Measurements from ENCODE around the gene NEO1.
A peak's percentile ranks its signal among the peaks of the same experiment; 100 is the strongest.

NEO1 gene

DNA sequence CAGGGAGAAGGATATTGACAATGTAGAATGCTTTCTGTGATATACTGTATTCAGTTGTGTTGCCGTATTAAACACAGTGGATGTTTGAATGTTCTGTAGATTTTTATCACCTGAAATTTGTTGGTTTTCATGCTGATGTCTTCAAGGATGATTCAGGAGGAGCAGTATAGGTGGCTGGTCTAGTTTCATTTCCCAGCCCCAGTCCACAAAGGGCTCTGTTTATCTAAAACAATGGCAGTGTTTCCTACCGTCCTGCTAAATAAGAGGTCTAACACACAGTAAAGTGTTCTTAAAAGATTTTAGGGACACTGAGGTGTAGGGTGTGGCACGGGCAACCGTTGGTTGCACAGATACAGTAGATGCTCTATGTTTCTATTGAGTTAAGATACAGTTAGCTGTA, 26.0 kb downstream of the NEO1 start:
- TF ChIP-seq CTCF (IDR thresholded peaks at IDR 0.05; ENCODE audit: extremely low read depth, insufficient read depth, missing control alignments), result no peak
- in situ Hi-C loops (cut with MboI; ENCODE audit: low pct_unique_long_range_greater_than_20kb, low sequenced_read_pairs, unreplicated experiment), result loop anchor here (25.0 kb wide), 1 partner anchor 366 kb away; no protein-coding TSS in a partner anchor
- no peak for DNase-seq (ENCODE audit: low spot score)

GRCh38 chr15:73078722-73079121, 26.5 kb downstream of the NEO1 start:
- in situ Hi-C loops (cut with MboI; ENCODE audit: low pct_unique_long_range_greater_than_20kb, low sequenced_read_pairs, unreplicated experiment), result loop anchor here (25.0 kb wide), 1 partner anchor 366 kb away; no protein-coding TSS in a partner anchor

DNA sequence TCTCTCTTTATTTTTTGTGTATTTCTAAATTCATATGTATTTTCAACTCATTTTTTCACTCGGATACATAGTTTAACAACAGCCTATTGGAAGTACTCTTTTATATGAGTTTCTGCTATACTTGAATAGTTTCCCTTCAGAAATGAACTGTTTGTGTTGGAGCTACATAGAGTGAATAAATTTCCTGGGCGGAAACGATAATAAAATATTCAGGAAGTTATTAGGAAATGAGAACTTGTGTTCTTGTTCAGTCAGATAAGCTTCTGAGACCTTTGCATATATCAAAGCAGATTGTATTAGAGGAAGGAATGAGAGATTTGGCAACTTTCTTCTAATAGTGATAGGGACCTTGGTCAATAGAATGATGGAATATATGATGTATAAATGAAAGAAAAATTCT, 27.3 kb downstream of the NEO1 start:
- in situ Hi-C loops (cut with MboI; ENCODE audit: low pct_unique_long_range_greater_than_20kb, low sequenced_read_pairs, unreplicated experiment), result loop anchor here (25.0 kb wide), 1 partner anchor 367 kb away; no protein-coding TSS in a partner anchor
- TF ChIP-seq CTCF (IDR thresholded peaks at IDR 0.05; ENCODE audit: extremely low read depth, insufficient read depth, missing control alignments), result no peak
- DNase-seq (ENCODE audit: low spot score), result no peak

More at GRCh38 chr15:73078722-73079121, 26.5 kb downstream of the NEO1 start:
- TF ChIP-seq CTCF (IDR thresholded peaks at IDR 0.05; ENCODE audit: extremely low read depth, insufficient read depth, missing control alignments), result no peak
- DNase-seq (ENCODE audit: low spot score), result no peak

DNA sequence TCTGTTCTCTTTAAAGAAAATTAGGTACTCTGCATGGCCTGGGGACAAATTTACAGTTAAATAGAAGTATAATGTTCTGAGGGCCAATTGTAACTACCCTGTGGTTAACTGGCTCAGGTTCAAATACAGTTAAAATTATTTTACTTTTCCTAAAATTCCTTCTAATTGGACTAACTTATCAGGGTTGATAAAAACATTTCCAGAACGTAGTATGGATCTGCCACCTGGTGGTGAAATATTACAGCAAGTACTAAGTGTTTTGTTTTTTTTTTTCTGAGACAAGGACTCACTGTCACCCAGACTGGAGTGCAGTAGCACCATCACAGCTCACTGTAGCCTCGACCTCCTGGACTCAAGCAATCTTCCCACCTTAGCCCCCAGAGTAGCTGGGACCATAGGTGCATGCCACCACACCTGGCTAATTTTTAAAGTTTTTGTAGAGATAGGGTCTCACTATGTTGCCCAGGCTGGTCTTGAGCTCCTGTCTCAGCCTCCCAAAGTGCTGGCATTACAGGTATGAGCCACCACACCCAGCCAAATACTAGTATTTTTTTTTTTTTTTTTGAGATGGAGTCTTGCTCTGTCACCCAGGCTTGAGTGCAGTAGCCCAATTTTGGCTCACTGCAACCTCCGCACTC, 29.2 kb downstream of the NEO1 start:
- in situ Hi-C loops (cut with MboI; ENCODE audit: low pct_unique_long_range_greater_than_20kb, low sequenced_read_pairs, unreplicated experiment), result loop anchor here (25.0 kb wide), 1 partner anchor 369 kb away; no protein-coding TSS in a partner anchor
- DNase-seq (ENCODE audit: low spot score), result no peak
- peak; percentile 50 for TF ChIP-seq CTCF (IDR thresholded peaks at IDR 0.05; ENCODE audit: extremely low read depth, insufficient read depth, missing control alignments)

GRCh38 chr15:73082812-73083211, 30.5 kb downstream of the NEO1 start:
- TF ChIP-seq CTCF (IDR thresholded peaks at IDR 0.05; ENCODE audit: extremely low read depth, insufficient read depth, missing control alignments), result no peak
- in situ Hi-C loops (cut with MboI; ENCODE audit: low pct_unique_long_range_greater_than_20kb, low sequenced_read_pairs, unreplicated experiment), result loop anchor here (25.0 kb wide), 1 partner anchor 371 kb away; no protein-coding TSS in a partner anchor
- DNase-seq (ENCODE audit: low spot score), result no peak

DNA sequence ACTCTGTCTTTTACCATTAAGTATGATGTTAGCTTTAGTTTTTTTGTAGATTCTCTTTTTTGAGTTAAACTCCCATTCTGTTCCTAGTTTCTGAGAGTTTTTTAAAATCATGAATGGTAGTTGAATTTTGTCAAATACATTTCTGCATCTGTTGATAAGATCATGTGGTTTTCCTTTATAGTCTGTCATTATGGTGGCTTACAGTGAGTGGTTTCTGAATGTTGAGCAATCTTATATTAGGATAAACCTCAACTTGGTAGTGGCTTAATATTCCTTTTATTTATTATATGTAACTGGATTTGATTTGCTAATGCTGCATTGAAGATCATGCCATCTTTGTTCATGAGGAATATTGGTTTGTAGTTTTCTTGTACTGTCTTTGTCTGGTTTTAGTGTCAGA, 34.8 kb downstream of the NEO1 start:
- TF ChIP-seq CTCF (IDR thresholded peaks at IDR 0.05; ENCODE audit: extremely low read depth, insufficient read depth, missing control alignments), result no peak
- in situ Hi-C loops (cut with MboI; ENCODE audit: low pct_unique_long_range_greater_than_20kb, low sequenced_read_pairs, unreplicated experiment), result loop anchor here (25.0 kb wide), 1 partner anchor 375 kb away; no protein-coding TSS in a partner anchor
- no peak for DNase-seq (ENCODE audit: low spot score)
